Neuron (in vitro differentiated cells): Measurements from ENCODE around the gene CDKN2B.
"Not testable (repeated sequence)": the region's sequence is repeated elsewhere in the genome, so short reads cannot be mapped to it uniquely, and the experiment has no call there.

Experiments
- H2AFZ ChIP-seq: one replicate; pipeline ENCODE4 v1.6.1; 2013; ENCODE audit warnings: low read depth, mild to moderate bottlenecking, inconsistent platforms, low read length, moderate library complexity
- H3K27me3 ChIP-seq: one replicate; pipeline ENCODE4 v1.6.1; 2013; ENCODE audit warnings: low read length; ENCODE audit not compliant: insufficient read depth
- H3K36me3 ChIP-seq: one replicate; pipeline ENCODE4 v1.6.1; 2013; ENCODE audit warnings: low read length; ENCODE audit not compliant: insufficient read depth
- H3K4me1 ChIP-seq: one replicate; pipeline ENCODE4 v1.6.1; 2013; ENCODE audit warnings: low read length; ENCODE audit not compliant: insufficient read depth
- H3K4me3 ChIP-seq: 2 replicates; pipeline ENCODE4 v1.5.1; 2013; ENCODE audit warnings: mild to moderate bottlenecking, low read length, moderate library complexity
- H3K9me3 ChIP-seq: one replicate; pipeline ENCODE4 v1.6.1; 2013; ENCODE audit warnings: low read length

CDKN2B gene, protein sequence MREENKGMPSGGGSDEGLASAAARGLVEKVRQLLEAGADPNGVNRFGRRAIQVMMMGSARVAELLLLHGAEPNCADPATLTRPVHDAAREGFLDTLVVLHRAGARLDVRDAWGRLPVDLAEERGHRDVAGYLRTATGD

DNA sequence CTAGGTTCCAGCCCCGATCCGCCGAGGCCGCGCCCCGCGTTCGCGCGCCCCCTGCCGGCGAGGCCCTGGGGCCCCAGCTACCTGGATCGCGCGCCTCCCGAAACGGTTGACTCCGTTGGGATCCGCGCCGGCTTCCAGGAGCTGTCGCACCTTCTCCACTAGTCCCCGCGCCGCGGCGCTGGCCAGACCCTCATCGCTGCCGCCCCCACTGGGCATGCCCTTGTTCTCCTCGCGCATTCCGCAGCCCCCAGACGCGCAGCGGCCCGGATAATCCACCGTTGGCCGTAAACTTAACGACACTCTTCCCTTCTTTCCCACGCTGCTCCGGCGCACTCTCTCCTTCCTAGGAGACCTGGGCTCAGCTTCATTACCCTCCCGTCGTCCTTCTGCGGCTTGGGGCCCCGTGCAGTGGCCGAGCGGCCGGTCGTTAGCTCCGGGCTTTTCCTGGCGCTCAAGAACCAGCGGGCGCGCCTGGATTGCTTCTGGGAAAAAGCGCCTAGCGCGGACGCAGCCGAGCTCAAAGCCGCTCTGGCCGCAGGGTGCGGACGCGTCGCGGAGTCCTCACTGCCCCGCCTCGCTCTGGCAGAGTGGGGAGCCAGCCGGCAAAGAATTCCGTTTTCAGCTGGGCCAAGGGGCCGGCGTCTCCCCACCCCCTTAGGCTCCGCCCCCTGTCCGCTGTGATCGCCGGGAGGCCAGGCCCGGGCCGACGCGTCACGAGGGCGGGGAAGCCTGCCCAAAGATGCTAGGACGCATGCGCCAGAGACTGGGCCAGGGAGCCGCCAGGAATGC, at the start of gene CDKN2B:
TSS of gene CDKN2B (minus strand) at position 589 of the 789 bp plus-strand sequence. CDS start at position 237, 352 bp downstream.
- Histone ChIP-seq H3K4me1 (peaks cover 4% of the 10 kb centered on the region), H3K36me3 (no peaks in the 10 kb centered on the region), H3K27me3 (peaks cover 35% of the 10 kb centered on the region), H3K9me3 (no peaks in the 10 kb centered on the region), H3K4me3 (peak within 1 kb of the TSS; percentile 57), H2AFZ (peak within 1 kb of the TSS; percentile 89)

DNA sequence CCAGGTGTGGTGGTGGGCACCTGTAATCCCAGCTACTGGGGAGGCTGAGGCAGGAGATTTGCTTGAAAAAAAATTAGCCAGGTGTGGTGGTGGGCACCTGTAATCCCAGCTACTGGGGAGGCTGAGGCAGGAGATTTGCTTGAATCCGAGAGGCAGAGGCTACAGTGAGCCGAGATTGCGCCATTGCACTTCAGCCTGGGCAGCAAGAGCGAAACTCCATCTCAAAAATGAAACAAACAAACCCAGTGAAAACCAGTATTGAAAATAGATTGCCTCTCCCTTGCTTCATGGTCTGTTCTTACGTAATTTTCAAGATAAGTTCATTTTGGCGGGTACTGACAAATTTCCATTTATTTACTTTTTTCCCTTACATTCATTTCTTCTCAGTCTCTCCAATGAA, 48.9 kb upstream of the CDKN2B start:
- H3K4me1 ChIP-seq, H3K9me3 ChIP-seq, H3K4me3 ChIP-seq, H3K36me3 ChIP-seq, H2AFZ ChIP-seq, H3K27me3 ChIP-seq: not testable (repeated sequence)

DNA sequence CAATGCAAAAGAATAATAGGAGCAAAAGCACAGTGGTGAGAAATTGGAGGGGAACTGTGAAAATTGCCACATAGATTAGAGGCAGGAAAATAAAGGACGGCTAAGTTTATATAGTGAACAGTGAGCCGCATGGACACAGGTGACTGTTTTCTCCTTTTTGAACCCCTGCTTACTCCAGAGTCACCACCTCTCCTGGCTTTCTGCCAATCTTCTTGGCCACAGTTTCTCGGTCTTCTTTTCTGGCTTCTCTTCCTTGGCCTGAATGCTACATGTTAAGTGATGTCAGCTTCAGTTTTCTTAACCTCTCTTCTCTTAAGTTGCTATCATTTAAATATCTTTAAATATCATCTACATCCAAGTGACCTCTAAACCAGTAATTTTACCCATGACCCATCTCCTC, 47.3 kb upstream of the CDKN2B start:
- H3K9me3 ChIP-seq, result no peaks in the 10 kb centered on the region
- no peak overlapping the region for H2AFZ ChIP-seq
- peaks cover 6% of the 10 kb centered on the region for H3K4me1 ChIP-seq
- H3K27me3 ChIP-seq, result no peaks in the 10 kb centered on the region
- H3K36me3 ChIP-seq, result no peaks in the 10 kb centered on the region
- no peak overlapping the region for H3K4me3 ChIP-seq

DNA sequence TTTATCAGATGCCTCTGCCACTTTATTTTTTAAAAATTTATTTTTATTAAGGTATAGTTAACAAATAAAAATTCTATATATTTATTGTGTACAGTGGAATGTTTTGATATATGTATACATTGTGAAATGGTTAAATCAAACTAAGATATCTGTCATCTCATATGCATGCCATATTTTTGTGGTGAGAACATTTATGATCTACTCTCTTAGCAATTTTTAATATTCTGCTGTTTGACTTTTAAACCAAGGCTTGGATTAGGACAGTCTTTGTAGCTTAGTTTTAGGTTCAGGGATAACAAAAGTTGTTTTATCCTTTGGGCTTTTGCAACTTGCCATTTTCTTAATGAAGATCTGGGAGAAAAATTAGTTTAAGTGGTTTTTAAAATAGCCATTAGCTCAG, 46.0 kb upstream of the CDKN2B start:
- Histone ChIP-seq H3K36me3 (no peaks in the 10 kb centered on the region), H2AFZ (no peak overlapping the region), H3K4me3 (no peak overlapping the region), H3K4me1 (peaks cover 6% of the 10 kb centered on the region), H3K27me3 (no peaks in the 10 kb centered on the region), H3K9me3 (no peaks in the 10 kb centered on the region)

DNA sequence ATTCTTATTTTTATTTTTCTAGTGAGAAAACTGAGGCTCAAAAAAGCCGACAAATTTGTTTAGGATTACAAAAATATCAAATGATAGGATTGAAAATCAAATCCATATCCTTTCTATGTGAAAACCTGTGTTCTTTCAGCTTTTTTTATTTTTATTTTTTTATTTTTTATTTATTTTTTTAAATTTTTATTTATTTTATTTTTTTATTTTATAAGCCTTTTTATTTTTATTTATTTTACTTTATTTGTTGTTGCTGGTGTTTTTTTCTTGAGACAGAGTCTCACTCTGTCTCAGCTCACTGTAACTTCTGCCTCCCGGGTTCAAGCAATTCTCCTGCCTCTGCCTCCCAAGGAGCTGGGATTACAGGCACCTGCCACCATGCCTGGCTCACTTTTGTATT, 45.4 kb upstream of the CDKN2B start:
- Histone ChIP-seq H3K4me1 (peaks cover 6% of the 10 kb centered on the region), H2AFZ (no peak overlapping the region), H3K9me3 (no peaks in the 10 kb centered on the region), H3K36me3 (no peaks in the 10 kb centered on the region), H3K4me3 (no peak overlapping the region), H3K27me3 (no peaks in the 10 kb centered on the region)

DNA sequence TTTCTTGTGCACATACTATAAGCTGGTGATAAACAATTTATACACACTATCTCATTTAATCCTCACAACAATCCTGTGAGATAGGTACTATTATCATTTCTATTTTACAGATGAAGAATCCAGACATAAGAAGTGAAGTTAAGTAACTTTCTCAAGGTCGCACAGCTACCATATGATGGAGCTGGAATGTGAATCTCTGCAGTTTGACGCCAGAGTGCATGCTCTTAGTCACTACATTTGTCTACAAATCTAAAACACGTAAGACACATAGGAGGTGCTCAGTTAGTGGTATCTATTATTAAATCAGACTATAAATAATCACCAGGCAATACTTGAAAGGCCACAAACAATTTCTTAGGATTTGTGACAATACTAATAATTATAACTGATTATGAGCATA, 45.0 kb upstream of the CDKN2B start:
- Histone ChIP-seq H3K27me3 (no peaks in the 10 kb centered on the region), H3K36me3 (no peaks in the 10 kb centered on the region), H3K9me3 (no peaks in the 10 kb centered on the region), H3K4me3 (no peak overlapping the region), H3K4me1 (peaks cover 6% of the 10 kb centered on the region), H2AFZ (no peak overlapping the region)

DNA sequence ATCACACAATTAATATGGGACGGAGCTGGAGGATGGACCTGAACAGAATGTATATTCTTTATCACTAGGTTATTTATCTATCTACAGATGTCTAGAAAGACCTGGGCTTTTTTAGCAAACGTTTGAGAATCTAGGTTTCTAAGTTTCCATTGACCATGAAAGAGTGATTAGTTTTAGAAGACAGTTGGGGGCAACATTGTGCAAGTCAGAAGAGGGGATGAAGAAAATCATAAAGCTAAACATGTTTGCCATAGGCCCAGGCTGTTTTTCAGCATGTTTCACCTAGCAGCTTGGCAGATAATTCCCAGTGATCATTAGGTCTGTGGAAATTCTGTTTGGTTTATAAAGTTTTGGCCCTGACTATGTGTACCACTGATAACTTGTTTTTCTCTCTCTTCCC, 44.1 kb upstream of the CDKN2B start:
- Histone ChIP-seq H2AFZ (no peak overlapping the region), H3K4me1 (peaks cover 6% of the 10 kb centered on the region), H3K36me3 (no peaks in the 10 kb centered on the region), H3K4me3 (no peak overlapping the region), H3K27me3 (no peaks in the 10 kb centered on the region), H3K9me3 (no peaks in the 10 kb centered on the region)

DNA sequence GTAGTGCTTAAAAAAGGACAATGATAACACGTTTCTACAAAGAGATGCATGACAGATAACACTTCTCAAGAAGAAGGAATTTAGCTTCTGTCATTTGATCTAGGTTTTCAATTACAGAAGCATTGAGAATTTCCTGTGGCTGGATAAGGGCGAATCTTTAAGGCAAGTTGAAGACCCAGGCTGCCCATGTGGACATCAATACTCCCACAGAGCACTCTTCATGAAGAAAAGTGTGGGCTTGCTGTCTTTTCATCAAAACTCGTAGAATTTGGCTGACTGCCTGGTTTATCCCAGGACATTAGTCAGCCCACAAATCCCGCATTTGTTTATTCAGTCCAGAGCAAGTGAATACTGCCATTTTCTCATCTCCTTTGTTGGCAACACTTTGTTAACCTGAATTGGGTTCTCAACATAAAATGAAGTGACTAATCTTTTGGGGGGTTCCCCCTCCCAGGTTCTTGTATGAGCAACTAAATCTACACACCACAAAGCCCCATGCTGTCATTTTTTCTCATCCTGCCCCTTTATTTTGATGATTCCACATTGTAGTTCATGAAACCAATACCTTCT, 43.4 kb upstream of the CDKN2B start:
- Histone ChIP-seq H3K4me3 (no peak overlapping the region), H3K27me3 (no peaks in the 10 kb centered on the region), H3K36me3 (no peaks in the 10 kb centered on the region), H3K4me1 (peaks cover 6% of the 10 kb centered on the region), H3K9me3 (no peaks in the 10 kb centered on the region), H2AFZ (no peak overlapping the region)

DNA sequence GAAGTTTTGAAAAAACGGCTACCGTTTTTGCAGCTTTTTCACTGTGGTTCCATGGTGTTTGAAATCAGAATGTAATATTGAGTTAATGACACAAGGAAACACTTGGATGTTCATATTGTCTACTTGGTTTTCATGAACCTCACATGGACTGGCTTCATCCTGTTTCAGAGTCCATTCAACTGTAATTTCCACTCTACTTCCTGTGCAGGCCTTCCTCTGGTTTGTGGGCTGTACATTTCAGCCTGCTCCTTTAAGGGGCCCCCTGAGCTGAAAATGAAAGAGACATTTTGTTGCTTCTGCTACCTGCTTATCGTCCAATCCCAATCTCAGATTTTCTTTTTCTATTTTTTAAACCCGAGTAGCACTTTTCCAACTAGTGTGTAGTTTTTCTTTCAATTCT, 41.8 kb upstream of the CDKN2B start:
- H3K27me3 ChIP-seq, result no peaks in the 10 kb centered on the region
- H3K4me3 ChIP-seq, result no peak overlapping the region
- H3K36me3 ChIP-seq, result no peaks in the 10 kb centered on the region
- peak overlapping the region; percentile 46 for H2AFZ ChIP-seq
- no peaks in the 10 kb centered on the region for H3K9me3 ChIP-seq
- H3K4me1 ChIP-seq, result peaks cover 6% of the 10 kb centered on the region

DNA sequence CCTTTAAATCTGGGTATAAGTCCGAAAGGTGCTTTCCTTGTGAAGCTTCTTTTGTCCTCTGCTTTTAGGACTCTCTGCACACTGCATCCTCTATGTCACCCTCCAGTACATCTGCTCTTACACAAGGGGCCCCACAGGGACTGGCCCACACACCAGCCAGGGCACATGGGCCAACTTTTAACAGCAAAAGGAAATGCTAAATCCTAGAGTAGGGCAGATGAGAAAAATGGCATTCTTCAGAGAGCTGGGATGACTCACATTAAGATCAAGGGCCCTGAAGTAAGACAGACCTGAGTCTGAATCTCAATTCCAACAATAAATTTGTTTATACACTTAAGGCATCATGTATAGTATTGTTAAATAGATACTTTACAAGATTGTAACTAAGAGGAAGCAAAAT, 40.3 kb upstream of the CDKN2B start:
- Histone ChIP-seq H3K4me1 (peaks cover 6% of the 10 kb centered on the region), H3K9me3 (no peaks in the 10 kb centered on the region), H2AFZ (no peak overlapping the region), H3K27me3 (no peaks in the 10 kb centered on the region), H3K4me3 (no peak overlapping the region), H3K36me3 (no peaks in the 10 kb centered on the region)

DNA sequence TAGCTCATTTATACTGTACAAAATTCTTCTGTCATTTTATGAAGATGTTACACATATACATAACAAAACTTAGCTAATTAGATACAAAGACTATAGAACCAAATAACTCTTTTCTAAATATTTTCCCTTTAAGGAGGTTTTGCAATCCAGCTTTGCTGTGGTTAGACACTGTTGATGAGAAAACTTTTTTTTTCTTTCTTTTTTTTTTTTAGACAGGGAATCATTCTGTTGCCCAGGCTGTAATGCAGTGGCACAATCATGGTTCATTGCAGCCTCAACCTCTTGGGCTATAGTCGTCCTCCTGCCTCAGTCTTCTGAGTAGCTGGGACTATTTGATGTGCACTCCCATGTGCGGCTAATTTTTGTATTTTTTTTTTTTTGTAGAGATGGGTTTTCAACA, 38.5 kb upstream of the CDKN2B start:
- no peak overlapping the region for H2AFZ ChIP-seq
- H3K4me3 ChIP-seq, result no peak overlapping the region
- peaks cover 4% of the 10 kb centered on the region for H3K4me1 ChIP-seq
- H3K27me3 ChIP-seq, result no peaks in the 10 kb centered on the region
- H3K9me3 ChIP-seq, result no peaks in the 10 kb centered on the region
- no peaks in the 10 kb centered on the region for H3K36me3 ChIP-seq

DNA sequence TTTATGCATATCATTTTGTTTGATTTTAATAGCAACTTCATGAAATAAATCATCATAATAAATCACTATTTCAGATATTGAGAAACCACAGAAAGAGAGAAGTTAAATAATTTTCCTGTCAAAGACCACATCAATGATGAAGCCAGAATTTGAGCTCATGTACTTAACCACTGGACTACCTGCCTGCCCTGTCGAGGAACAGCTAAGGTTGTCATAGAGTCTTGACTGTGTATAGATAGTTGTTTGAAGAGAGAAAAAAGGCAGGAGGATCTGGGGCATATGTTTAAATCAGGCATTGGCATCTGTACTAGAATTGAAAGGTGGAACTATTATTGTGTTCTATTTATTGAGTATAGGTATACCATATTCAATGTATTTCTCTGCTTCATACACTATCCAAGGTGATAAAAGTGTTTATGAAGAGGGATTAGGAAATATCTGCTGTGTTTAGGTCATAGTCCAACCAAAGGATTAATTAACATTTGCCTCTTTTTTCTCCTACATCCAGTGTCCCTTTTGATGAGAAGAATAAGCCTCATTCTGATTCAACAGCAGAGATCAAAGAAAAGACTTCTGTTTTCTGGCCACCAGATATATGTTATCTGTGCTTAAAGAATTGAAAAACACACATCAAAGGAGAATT, 37.3 kb upstream of the CDKN2B start:
- Histone ChIP-seq H3K4me1 (no peaks in the 10 kb centered on the region), H3K4me3 (no peak overlapping the region), H2AFZ (no peak overlapping the region), H3K36me3 (no peaks in the 10 kb centered on the region), H3K27me3 (no peaks in the 10 kb centered on the region), H3K9me3 (no peaks in the 10 kb centered on the region)

DNA sequence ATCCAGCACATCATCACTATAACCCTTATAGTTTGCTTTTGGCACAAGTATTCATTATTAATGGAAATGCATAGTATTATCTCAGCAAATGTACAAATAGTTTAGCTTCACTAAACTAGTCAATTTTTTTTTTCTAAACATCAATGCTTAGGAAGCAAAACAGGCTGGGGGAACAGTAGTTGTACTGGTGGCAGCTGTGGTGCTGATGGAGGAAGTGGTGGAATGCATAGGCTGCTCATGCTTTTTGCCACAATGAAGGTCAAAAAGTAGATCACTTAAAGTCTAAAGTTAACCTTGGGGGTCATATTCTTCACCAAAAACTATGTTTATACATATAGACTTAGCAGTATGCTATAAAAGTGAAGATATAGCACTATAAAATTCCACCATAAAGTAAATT, 36.3 kb upstream of the CDKN2B start:
- no peaks in the 10 kb centered on the region for H3K27me3 ChIP-seq
- no peaks in the 10 kb centered on the region for H3K9me3 ChIP-seq
- no peak overlapping the region for H3K4me3 ChIP-seq
- no peaks in the 10 kb centered on the region for H3K36me3 ChIP-seq
- no peak overlapping the region for H2AFZ ChIP-seq
- no peaks in the 10 kb centered on the region for H3K4me1 ChIP-seq
